ENCODE data around the gene PDLIM7. TPM values are rescaled to one million over a fixed set of nuclear protein-coding genes. Genes with fewer than 3 reads are reported as not detected.

Gene PDLIM7
- total RNA-seq, 2 donors from 2014 or later = 196 to 241 TPM

GRCh38 chr5:177474002-177474476 lies 23.4 kb downstream of the PDLIM7 start:
- peak overlapping the region; percentile 54 for H3K27ac Mint-ChIP-seq
- Histone ChIP-seq H3K9me3 (ENCODE audit: control insufficient read depth, low read length) (no peaks in the 10 kb centered on the region), H3K4me3 (ENCODE audit: low read length) (peak overlapping the region; percentile 69), H3K9ac (ENCODE audit: extremely low read depth, low read length, poor library complexity, severe bottlenecking) (peak overlapping the region; percentile 8), H3K4me1 (ENCODE audit: control insufficient read depth, insufficient read depth, low read length) (peaks cover 31% of the 10 kb centered on the region), H3K36me3 (ENCODE audit: control insufficient read depth, insufficient read depth, low read length) (peaks cover 32% of the 10 kb centered on the region), H3K27ac (ENCODE audit: low read depth, low read length) (peak overlapping the region; percentile 1), H3K27me3 (ENCODE audit: control insufficient read depth, insufficient read depth, low read length, poor library complexity, severe bottlenecking) (no peaks in the 10 kb centered on the region)
- H3K36me3 Mint-ChIP-seq (ENCODE audit: low read depth) = peaks cover 26% of the 10 kb centered on the region
- WGBS, 2 experiments (ENCODE audit: insufficient coverage in 1 of 2, insufficient read length in 1 of 2) = 62 to 66% methylated on average over 4 to 7 of the region's 7 CpGs
- H3K4me1 Mint-ChIP-seq = peaks cover 29% of the 10 kb centered on the region
- DNase-seq = peak; percentile 73
- peak overlapping the region; percentile 74 for H3K4me3 Mint-ChIP-seq
- TF ChIP-seq, protein P1, sequence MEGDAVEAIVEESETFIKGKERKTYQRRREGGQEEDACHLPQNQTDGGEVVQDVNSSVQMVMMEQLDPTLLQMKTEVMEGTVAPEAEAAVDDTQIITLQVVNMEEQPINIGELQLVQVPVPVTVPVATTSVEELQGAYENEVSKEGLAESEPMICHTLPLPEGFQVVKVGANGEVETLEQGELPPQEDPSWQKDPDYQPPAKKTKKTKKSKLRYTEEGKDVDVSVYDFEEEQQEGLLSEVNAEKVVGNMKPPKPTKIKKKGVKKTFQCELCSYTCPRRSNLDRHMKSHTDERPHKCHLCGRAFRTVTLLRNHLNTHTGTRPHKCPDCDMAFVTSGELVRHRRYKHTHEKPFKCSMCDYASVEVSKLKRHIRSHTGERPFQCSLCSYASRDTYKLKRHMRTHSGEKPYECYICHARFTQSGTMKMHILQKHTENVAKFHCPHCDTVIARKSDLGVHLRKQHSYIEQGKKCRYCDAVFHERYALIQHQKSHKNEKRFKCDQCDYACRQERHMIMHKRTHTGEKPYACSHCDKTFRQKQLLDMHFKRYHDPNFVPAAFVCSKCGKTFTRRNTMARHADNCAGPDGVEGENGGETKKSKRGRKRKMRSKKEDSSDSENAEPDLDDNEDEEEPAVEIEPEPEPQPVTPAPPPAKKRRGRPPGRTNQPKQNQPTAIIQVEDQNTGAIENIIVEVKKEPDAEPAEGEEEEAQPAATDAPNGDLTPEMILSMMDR (conservative IDR thresholded peaks at IDR 0.05) = no peak
- H3K9me3 Mint-ChIP-seq = no peaks in the 10 kb centered on the region
- H3K27me3 Mint-ChIP-seq (ENCODE audit: insufficient read depth) = no peaks in the 10 kb centered on the region

GRCh38 chr5:177473443-177474001 lies 23.9 kb downstream of the PDLIM7 start, which contains the start of gene DBN1:
Gene DBN1 (minus strand): TSS chr5:177473634. CDS start chr5:177473521, 113 bp downstream.
- TF ChIP-seq, protein P1 (conservative IDR thresholded peaks at IDR 0.05) = no peak
- Histone ChIP-seq H3K36me3 (ENCODE audit: control insufficient read depth, insufficient read depth, low read length) (peaks cover 38% of the 10 kb centered on the region), H3K27me3 (ENCODE audit: control insufficient read depth, insufficient read depth, low read length, poor library complexity, severe bottlenecking) (no peaks in the 10 kb centered on the region), H3K9ac (ENCODE audit: extremely low read depth, low read length, poor library complexity, severe bottlenecking) (peak within 1 kb of the TSS; percentile 86), H3K4me1 (ENCODE audit: control insufficient read depth, insufficient read depth, low read length) (peaks cover 31% of the 10 kb centered on the region), H3K4me3 (ENCODE audit: low read length) (peak within 1 kb of the TSS; percentile 93), H3K27ac (ENCODE audit: low read depth, low read length) (peak within 1 kb of the TSS; percentile 96), H3K9me3 (ENCODE audit: control insufficient read depth, low read length) (no peaks in the 10 kb centered on the region)
- peaks cover 29% of the 10 kb centered on the region for H3K36me3 Mint-ChIP-seq (ENCODE audit: low read depth)
- peak within 1 kb of the TSS; percentile 74 for H3K4me3 Mint-ChIP-seq
- no peaks in the 10 kb centered on the region for H3K27me3 Mint-ChIP-seq (ENCODE audit: insufficient read depth)
- H3K9me3 Mint-ChIP-seq = no peaks in the 10 kb centered on the region
- WGBS, 2 experiments (ENCODE audit: insufficient coverage in 1 of 2, insufficient read length in 1 of 2) = 0% methylated on average over 49 of the region's 69 CpGs; no CpG with 5 or more reads in 1 of the 2 experiments
- peaks cover 34% of the 10 kb centered on the region for H3K4me1 Mint-ChIP-seq
- DNase-seq = peak; percentile 84
- peak within 1 kb of the TSS; percentile 90 for H3K27ac Mint-ChIP-seq

- 0% methylated on average over 2 to 93 of the region's 93 CpGs for WGBS, 2 experiments (ENCODE audit: insufficient coverage in 1 of 2, insufficient read length in 1 of 2)
- Mint-ChIP-seq H3K4me3 (peak overlapping the region; percentile 74), H3K27ac (peak overlapping the region; percentile 90), H3K36me3 (ENCODE audit: low read depth) (peaks cover 35% of the 10 kb centered on the region), H3K9me3 (no peaks in the 10 kb centered on the region), H3K27me3 (ENCODE audit: insufficient read depth) (no peaks in the 10 kb centered on the region), H3K4me1 (peaks cover 35% of the 10 kb centered on the region)
- H3K9me3 ChIP-seq (ENCODE audit: control insufficient read depth, low read length) = no peaks in the 10 kb centered on the region
- peak overlapping the region; percentile 93 for H3K4me3 ChIP-seq (ENCODE audit: low read length)
- TF ChIP-seq, protein P1 (conservative IDR thresholded peaks at IDR 0.05) = peak; percentile 18
- peak; percentile 75 for DNase-seq
- H3K36me3 ChIP-seq (ENCODE audit: control insufficient read depth, insufficient read depth, low read length) = peaks cover 45% of the 10 kb centered on the region
- no peaks in the 10 kb centered on the region for H3K27me3 ChIP-seq (ENCODE audit: control insufficient read depth, insufficient read depth, low read length, poor library complexity, severe bottlenecking)
- peaks cover 31% of the 10 kb centered on the region for H3K4me1 ChIP-seq (ENCODE audit: control insufficient read depth, insufficient read depth, low read length)
- peak overlapping the region; percentile 96 for H3K27ac ChIP-seq (ENCODE audit: low read depth, low read length)
- H3K9ac ChIP-seq (ENCODE audit: extremely low read depth, low read length, poor library complexity, severe bottlenecking) = peak overlapping the region; percentile 86
These were observed 24.7 kb downstream of the PDLIM7 start for GRCh38 chr5:177472460-177473442.

All from endodermal cell (in vitro differentiated cells).